HG03039 (cell line): ENCODE measurements around the gene TEX19.
"Not testable (repeated sequence)": the region's sequence is repeated elsewhere in the genome, so short reads cannot be mapped to it uniquely, and the experiment has no call there.

ENCODE experiments used
- ATAC-seq: cut with Tn5 transposase; IDR thresholded peaks from one replicate; pipeline ENCODE4 v1.9.1; 2021; ENCODE audit warnings: mild to moderate bottlenecking, moderate library complexity; ENCODE audit not compliant: unreplicated experiment

The TEX19 gene

GRCh38 chr17:82406131-82406671 is 47.2 kb downstream of the TEX19 start:
- ATAC-seq, result no peak

GRCh38 chr17:82407255-82407654 is 48.2 kb downstream of the TEX19 start:
- no peak for ATAC-seq

GRCh38 chr17:82408288-82408937 is 49.4 kb downstream of the TEX19 start:
- ATAC-seq, result no peak

GRCh38 chr17:82408938-82409318 is 49.9 kb downstream of the TEX19 start:
- ATAC-seq, result no peak

GRCh38 chr17:82410014-82410716 is 51.1 kb downstream of the TEX19 start:
- ATAC-seq, result no peak

GRCh38 chr17:82411396-82412053 is 52.5 kb downstream of the TEX19 start:
- no peak for ATAC-seq

GRCh38 chr17:82412081-82412480 is 53.0 kb downstream of the TEX19 start:
- ATAC-seq, result not testable (repeated sequence)

- ATAC-seq, result no peak
These were observed 53.8 kb downstream of the TEX19 start for GRCh38 chr17:82412535-82413520.
